Prostate gland (tissue), 2 donors: Measurements from ENCODE around the gene POLR2F. TPM values are rescaled to one million over a fixed set of nuclear protein-coding genes. Genes with fewer than 3 reads are reported as not detected.

Experiments
- DNase-seq: peaks from one replicate; pipeline ENCODE4 v3.0.0-alpha.2; 2019; ENCODE audit warnings: low spot score
- H3K27ac ChIP-seq, 2 donors: fragments of 200-600 bp; sonication (generic); 2 replicates each; pipeline ENCODE4 v1.5.1; 2017 to 2019
- H3K27me3 ChIP-seq: fragments of 200-600 bp; sonication (generic); replicated peaks from 2 replicates; pipeline ENCODE4 v1.5.1; 2019; ENCODE audit not compliant: insufficient read depth
- H3K36me3 ChIP-seq, 2 donors: fragments of 200-600 bp; sonication (generic); 1 replicate in 1 of 2; 2 replicates in 1 of 2; pipeline versions ENCODE4 v1.5.1 to v1.8.1; 2017 to 2019
- H3K4me1 ChIP-seq: fragments of 200-600 bp; sonication (generic); replicated peaks from 2 replicates; pipeline ENCODE4 v1.5.1; 2019
- H3K4me3 ChIP-seq, 2 donors: fragments of 200-600 bp; sonication (generic); 2 replicates each; pipeline ENCODE4 v1.5.1; 2017 to 2019
- H3K9me3 ChIP-seq: fragments of 200-600 bp; sonication (generic); 2 replicates; pipeline ENCODE4 v1.5.1; 2017
- POLR2A ChIP-seq: fragments of 450-650 bp; IDR thresholded peaks from one replicate; pipeline ENCODE4 v1.6.1; 2016; ENCODE audit warnings: antibody characterized with exemption, mild to moderate bottlenecking
- POLR2AphosphoS5 ChIP-seq: sonication (generic); formaldehyde crosslinking; IDR thresholded peaks from one replicate; pipeline ENCODE4 v1.6.1; 2017; ENCODE audit warnings: antibody characterized with exemption
- WGBS: methylation state at CpG from one replicate; pipeline ENCODE4 v1.1.5; 2018; 5-methylcytosine and 5-hydroxymethylcytosine counted together
- intact Hi-C: fragments of 100-400 bp; cut with DNase I; formaldehyde crosslinking; loops from one replicate; pipeline ENCODE4 v1.14.2; 2022
- microRNA-seq: library from miRNA; unstranded; fragments of <30 nt; microRNA quantifications from one replicate; pipeline ENCODE4, GENCODE V29; 2016
- total RNA-seq, 2 donors: library from RNA; depleted of rRNA; stranded (reverse); fragments of >200 nt; gene quantifications; one replicate each; pipeline ENCODE4 v1.1.0, GENCODE V29; 2016
- TF ChIP-seq, protein P1 (sequence below), 4 experiments: fragments of 200-600 bp in 2 of 4; fragments of 450-650 bp in 2 of 4; sonication (generic) in 2 of 4; IDR thresholded peaks; 1 replicate in 3 of 4; 2 replicates in 1 of 4; pipeline ENCODE4 v1.5.1; 2016 to 2019; ENCODE audit warnings: antibody characterized with exemption in 4 of 4, mild to moderate bottlenecking in 2 of 4, moderate library complexity in 2 of 4

Gene POLR2F
- total RNA-seq, 2 donors from 2014 or later, result 63.1 to 157 TPM

DNA sequence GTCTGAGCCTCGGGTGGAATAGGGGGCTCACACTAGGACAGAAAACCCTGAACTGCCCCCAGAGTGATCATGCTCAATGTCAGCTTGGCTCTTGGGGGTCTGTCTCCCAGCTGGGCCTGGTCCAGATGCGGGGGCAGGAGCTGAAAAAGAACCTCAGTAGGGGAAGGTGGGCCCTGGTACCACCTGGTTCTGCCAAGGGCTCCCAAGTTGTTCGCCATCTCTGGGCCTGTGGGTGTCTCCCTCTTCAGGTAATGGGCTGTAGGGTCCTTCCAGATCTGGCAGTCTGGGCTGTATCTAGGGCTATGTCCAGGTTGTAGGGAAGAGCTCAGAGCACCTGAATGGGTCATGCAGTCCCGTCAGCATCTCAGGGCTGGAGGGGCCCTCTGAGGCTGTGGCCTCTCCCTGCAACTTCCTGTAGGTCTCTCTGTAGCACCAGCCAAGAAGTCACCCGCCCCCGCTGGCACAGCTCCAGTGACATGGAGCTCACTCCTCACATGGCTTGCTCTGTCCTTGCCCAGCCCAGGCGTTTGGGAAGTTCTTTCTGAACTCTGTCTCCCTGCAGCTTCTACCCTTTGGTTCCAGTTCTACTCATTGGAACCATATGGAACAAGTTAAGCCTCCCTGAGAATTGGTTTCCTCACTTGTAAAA lies 63.9 kb downstream of the POLR2F start:
- intact Hi-C loops, result no loop called here
- 36% methylated on average over 7 of the region's 7 CpGs for WGBS

DNA sequence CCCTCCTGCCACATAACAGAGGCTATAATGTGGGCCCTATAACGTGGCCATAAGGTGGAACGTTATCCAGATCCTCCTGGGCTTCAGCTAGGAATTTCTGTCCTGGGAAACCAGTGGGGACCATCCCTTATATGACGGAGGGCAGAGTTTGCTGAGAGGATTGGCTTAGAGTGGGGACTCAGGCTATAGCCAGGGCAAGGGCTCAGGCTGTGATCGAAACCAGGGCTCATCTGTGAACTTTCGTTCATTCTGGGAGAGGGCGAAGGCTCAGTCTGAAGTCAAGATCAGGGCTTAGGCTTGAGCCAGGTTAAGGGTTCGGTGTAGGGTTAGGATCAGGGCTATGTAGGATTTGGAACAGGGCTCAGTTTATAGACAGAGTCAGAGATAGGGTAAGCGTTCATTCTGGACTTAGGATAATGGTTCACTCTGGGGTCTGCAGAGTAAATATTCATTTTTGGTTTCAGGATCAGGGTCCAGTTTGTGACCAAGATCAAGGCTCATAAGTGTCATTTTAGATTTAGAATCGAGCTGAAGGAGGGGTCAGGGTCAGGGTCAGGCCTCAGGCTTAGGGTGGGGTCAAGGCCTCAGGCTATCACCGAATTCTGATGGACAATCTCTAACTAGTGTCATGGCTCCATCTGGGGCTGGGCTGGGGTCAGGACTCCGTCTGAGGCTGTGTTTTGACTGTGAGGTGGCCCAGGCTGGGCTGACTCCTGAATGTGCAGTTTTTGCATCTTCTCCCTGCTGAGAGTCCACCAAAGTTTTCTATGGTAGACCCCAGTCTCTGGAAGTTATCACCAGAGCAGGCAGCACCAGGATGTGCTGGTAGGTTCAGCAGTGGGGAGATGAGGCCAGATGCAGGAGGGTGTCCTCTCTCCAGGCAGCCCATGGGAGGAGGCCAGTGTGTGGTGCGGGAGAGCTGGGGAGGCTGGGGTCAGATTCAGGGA lies 64.7 kb downstream of the POLR2F start:
- H3K4me1 ChIP-seq, result peaks cover 15% of the 10 kb centered on the region
- no peak for DNase-seq
- peak overlapping the region; percentile 70 to 79 for H3K27ac ChIP-seq
- intact Hi-C loops, result no loop called here
- no peaks in the 10 kb centered on the region for H3K36me3 ChIP-seq
- TF ChIP-seq, protein P1, sequence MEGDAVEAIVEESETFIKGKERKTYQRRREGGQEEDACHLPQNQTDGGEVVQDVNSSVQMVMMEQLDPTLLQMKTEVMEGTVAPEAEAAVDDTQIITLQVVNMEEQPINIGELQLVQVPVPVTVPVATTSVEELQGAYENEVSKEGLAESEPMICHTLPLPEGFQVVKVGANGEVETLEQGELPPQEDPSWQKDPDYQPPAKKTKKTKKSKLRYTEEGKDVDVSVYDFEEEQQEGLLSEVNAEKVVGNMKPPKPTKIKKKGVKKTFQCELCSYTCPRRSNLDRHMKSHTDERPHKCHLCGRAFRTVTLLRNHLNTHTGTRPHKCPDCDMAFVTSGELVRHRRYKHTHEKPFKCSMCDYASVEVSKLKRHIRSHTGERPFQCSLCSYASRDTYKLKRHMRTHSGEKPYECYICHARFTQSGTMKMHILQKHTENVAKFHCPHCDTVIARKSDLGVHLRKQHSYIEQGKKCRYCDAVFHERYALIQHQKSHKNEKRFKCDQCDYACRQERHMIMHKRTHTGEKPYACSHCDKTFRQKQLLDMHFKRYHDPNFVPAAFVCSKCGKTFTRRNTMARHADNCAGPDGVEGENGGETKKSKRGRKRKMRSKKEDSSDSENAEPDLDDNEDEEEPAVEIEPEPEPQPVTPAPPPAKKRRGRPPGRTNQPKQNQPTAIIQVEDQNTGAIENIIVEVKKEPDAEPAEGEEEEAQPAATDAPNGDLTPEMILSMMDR (IDR thresholded peaks at IDR 0.05), result no peak
- no peak for TF ChIP-seq POLR2AphosphoS5
- TF ChIP-seq POLR2A, result no peak
- H3K4me3 ChIP-seq, result no peak overlapping the region
- no peaks in the 10 kb centered on the region for H3K9me3 ChIP-seq
- no peaks in the 10 kb centered on the region for H3K27me3 ChIP-seq
- 94% methylated on average over 12 of the region's 12 CpGs for WGBS

More for the DNA sequence above, 63.9 kb downstream of the POLR2F start:
- no peaks in the 10 kb centered on the region for H3K27me3 ChIP-seq
- H3K4me3 ChIP-seq, result no peak overlapping the region
- peak; percentile 58 for TF ChIP-seq POLR2AphosphoS5
- TF ChIP-seq POLR2A, result no peak
- H3K36me3 ChIP-seq, result no peaks in the 10 kb centered on the region
- no peaks in the 10 kb centered on the region for H3K9me3 ChIP-seq
- peak overlapping the region; percentile 70 to 79 for H3K27ac ChIP-seq
- peak; percentile 70 for DNase-seq
- H3K4me1 ChIP-seq, result peaks cover 15% of the 10 kb centered on the region

Small RNA genes lying within 50 kb of the gene (microRNA-seq; reads per million reads assigned to microRNA genes)
- not detected for gene MIR4534
- gene MIR6820, result 1.5 reads per million, percentile 18 among the genes with 10 or more reads in this experiment

Other genes with a start within 250 kb of the POLR2F start
- 10 to 100 TPM; 37.8 to 92.7 TPM for gene GCAT, start 145.8 kb upstream of the POLR2F start, total RNA-seq
- gene GALR3, start 130.3 kb upstream of the POLR2F start, total RNA-seq, result under 1 TPM in 1 of 2 donors, not detected in 1; 0.85 TPM
- 10 to 100 TPM; 72.4 to 94.5 TPM for gene ANKRD54, start 109.4 kb upstream of the POLR2F start, total RNA-seq
- 100 to 1,000 TPM; 385 to 501 TPM for gene EIF3L, start 104.3 kb upstream of the POLR2F start, total RNA-seq
- 10 to 100 TPM; 42.8 to 62.8 TPM for gene MICALL1, start 47.4 kb upstream of the POLR2F start, total RNA-seq
- gene C22orf23, start 98 bp upstream of the POLR2F start, total RNA-seq, result 1 to 10 TPM in 1 of 2 donors, not detected in 1; 9.7 TPM
- gene SOX10, start 30.9 kb downstream of the POLR2F start, total RNA-seq, result 1 to 10 TPM; 3.3 to 8.1 TPM
- gene PICK1, start 103.7 kb downstream of the POLR2F start, total RNA-seq, result 100 to 1,000 TPM in 1 of 2 donors, 10 to 100 TPM in 1; 90.0 to 114 TPM
- gene SLC16A8, start 130.5 kb downstream of the POLR2F start, total RNA-seq, result under 1 TPM; 0.28 to 0.59 TPM
- gene BAIAP2L2, start 157.0 kb downstream of the POLR2F start, total RNA-seq, result 1 to 10 TPM in 1 of 2 donors, under 1 TPM in 1; 0.14 to 5.5 TPM
- gene PLA2G6, start 228.1 kb downstream of the POLR2F start, total RNA-seq, result 100 to 1,000 TPM in 1 of 2 donors, 10 to 100 TPM in 1; 61.5 to 138 TPM
- 10 to 100 TPM; 23.6 to 26.0 TPM for gene MAFF, start 248.3 kb downstream of the POLR2F start, total RNA-seq